Vagina (tissue), 2 donors: ENCODE data around the gene PIP5K1C.

ENCODE experiments used
- CTCF ChIP-seq, 3 experiments: fragments of 450-650 bp in 2 of 3; fragments of 200-600 bp in 1 of 3; sonication (generic) in 1 of 3; IDR thresholded peaks; one replicate each; pipeline ENCODE4 v1.5.1; 2017 to 2019; ENCODE audit warnings: antibody characterized with exemption in 3 of 3, mild to moderate bottlenecking in 2 of 3, moderate library complexity in 2 of 3
- POLR2A ChIP-seq, 2 donors: fragments of 450-650 bp; IDR thresholded peaks; one replicate each; pipeline ENCODE4 v1.6.1; 2017; ENCODE audit warnings: antibody characterized with exemption in 2 of 2, mild to moderate bottlenecking in 2 of 2, moderate library complexity in 2 of 2

GRCh38 chr19:3621689-3622088 is 78.6 kb downstream of the PIP5K1C start:
- TF ChIP-seq CTCF (IDR thresholded peaks at IDR 0.05) (no peak), POLR2A (IDR thresholded peaks at IDR 0.05) (no peak)
